Peyer's patch (tissue), 4 donors: Measurements from ENCODE around the gene NCAPG2. TPM values are rescaled to one million over a fixed set of nuclear protein-coding genes. Genes with fewer than 3 reads are reported as not detected.

Experiments
- DNase-seq, 3 donors: peaks; one replicate each; pipeline ENCODE4 v3.0.0-alpha.2; 2017 to 2019
- H3K27ac ChIP-seq, 4 donors: fragments of 200-600 bp; sonication (generic); one replicate each; pipeline ENCODE4 v1.5.1; 2016 to 2019
- H3K27me3 ChIP-seq, 2 donors: fragments of 200-600 bp; sonication (generic); one replicate each; pipeline ENCODE4 v1.5.1; 2019
- H3K36me3 ChIP-seq, 3 donors: fragments of 200-600 bp; sonication (generic); one replicate each; pipeline ENCODE4 v1.5.1; 2016 to 2019
- H3K4me1 ChIP-seq, 4 donors: fragments of 200-600 bp; sonication (generic); one replicate each; pipeline ENCODE4 v1.5.1; 2016 to 2019
- H3K4me3 ChIP-seq, 4 donors: fragments of 200-600 bp; sonication (generic); 1 replicate in 3 of 4; 2 replicates in 1 of 4; pipeline ENCODE4 v1.5.1; 2016 to 2019; ENCODE audit warnings: mild to moderate bottlenecking in 1 of 4
- H3K9me3 ChIP-seq, 4 donors: fragments of 200-600 bp; sonication (generic); one replicate each; pipeline ENCODE4 v1.5.1; 2016 to 2019; ENCODE audit warnings: mild to moderate bottlenecking in 1 of 4
- POLR2A ChIP-seq, 2 donors: fragments of 450-650 bp; IDR thresholded peaks; one replicate each; pipeline ENCODE4 v1.5.1; 2017; ENCODE audit warnings: antibody characterized with exemption in 2 of 2, mild to moderate bottlenecking in 2 of 2, moderate library complexity in 2 of 2
- total RNA-seq, 4 donors: library from RNA; depleted of rRNA; stranded (reverse); fragments of >200 nt; gene quantifications; one replicate each; pipeline ENCODE4 v1.1.0, GENCODE V29; 2016
- TF ChIP-seq, protein P1 (sequence below), 6 experiments: fragments of 450-650 bp in 4 of 6; fragments of 200-600 bp in 2 of 6; sonication (generic) in 1 of 6; IDR thresholded peaks; one replicate each; pipeline ENCODE4 v1.5.1; 2017 to 2019; ENCODE audit warnings: antibody characterized with exemption in 6 of 6, mild to moderate bottlenecking in 3 of 6, moderate library complexity in 1 of 6

NCAPG2 gene
- total RNA-seq, 4 donors from 2014 or later: 3.9 to 14.0 (median 5.8) TPM

DNA sequence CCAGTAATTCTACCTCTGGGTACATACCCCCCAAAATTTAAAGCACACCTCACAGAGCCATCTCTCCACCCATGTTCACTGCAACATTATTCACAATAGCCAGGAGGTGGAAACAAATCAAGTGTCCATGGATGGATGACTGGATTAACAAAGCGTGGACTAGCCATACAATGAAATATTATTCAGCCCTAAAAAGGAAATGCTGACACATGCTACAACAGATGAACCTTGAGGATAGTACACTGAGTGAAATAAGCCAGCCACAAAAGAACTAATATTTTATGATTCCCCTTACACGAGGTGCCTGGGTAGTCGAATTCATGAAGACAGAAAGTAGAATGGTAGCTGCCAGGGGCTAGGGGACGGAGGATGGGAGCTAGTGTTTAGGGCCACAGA lies 85.9 kb downstream of the NCAPG2 start:
- no peak overlapping the region for H3K4me3 ChIP-seq
- H3K27me3 ChIP-seq: no peaks in the 10 kb centered on the region
- TF ChIP-seq POLR2A (IDR thresholded peaks at IDR 0.05): no peak
- TF ChIP-seq, protein P1, sequence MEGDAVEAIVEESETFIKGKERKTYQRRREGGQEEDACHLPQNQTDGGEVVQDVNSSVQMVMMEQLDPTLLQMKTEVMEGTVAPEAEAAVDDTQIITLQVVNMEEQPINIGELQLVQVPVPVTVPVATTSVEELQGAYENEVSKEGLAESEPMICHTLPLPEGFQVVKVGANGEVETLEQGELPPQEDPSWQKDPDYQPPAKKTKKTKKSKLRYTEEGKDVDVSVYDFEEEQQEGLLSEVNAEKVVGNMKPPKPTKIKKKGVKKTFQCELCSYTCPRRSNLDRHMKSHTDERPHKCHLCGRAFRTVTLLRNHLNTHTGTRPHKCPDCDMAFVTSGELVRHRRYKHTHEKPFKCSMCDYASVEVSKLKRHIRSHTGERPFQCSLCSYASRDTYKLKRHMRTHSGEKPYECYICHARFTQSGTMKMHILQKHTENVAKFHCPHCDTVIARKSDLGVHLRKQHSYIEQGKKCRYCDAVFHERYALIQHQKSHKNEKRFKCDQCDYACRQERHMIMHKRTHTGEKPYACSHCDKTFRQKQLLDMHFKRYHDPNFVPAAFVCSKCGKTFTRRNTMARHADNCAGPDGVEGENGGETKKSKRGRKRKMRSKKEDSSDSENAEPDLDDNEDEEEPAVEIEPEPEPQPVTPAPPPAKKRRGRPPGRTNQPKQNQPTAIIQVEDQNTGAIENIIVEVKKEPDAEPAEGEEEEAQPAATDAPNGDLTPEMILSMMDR (IDR thresholded peaks at IDR 0.05): no peak
- DNase-seq: no peak
- no peaks in the 10 kb centered on the region for H3K4me1 ChIP-seq
- H3K36me3 ChIP-seq: no peaks in the 10 kb centered on the region
- H3K27ac ChIP-seq: no peak overlapping the region
- H3K9me3 ChIP-seq: no peaks in the 10 kb centered on the region

DNA sequence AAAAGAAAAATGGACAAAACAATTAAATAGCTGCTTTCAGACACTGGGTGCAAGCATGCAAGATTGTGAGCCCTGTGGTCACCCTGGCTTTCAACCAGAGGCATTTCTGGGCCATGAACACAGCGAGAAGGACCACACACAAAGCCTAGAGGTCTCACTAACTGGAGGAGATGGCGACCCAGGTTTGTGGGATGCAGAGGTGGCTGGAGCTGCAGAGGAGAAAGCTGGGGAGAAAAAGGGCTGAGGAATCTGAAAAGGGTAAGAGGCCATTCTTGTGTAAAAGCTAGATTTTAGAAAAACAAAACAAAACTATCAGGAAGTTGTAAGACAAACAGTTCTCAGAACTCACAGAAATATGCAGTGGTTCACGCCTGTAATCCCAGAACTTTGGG lies 86.9 kb downstream of the NCAPG2 start:
- H3K4me3 ChIP-seq: no peak overlapping the region
- H3K4me1 ChIP-seq: no peaks in the 10 kb centered on the region
- DNase-seq: no peak
- no peaks in the 10 kb centered on the region for H3K27me3 ChIP-seq
- no peak overlapping the region for H3K27ac ChIP-seq
- no peaks in the 10 kb centered on the region for H3K36me3 ChIP-seq
- no peaks in the 10 kb centered on the region for H3K9me3 ChIP-seq
- TF ChIP-seq, protein P1 (IDR thresholded peaks at IDR 0.05): no peak

DNA sequence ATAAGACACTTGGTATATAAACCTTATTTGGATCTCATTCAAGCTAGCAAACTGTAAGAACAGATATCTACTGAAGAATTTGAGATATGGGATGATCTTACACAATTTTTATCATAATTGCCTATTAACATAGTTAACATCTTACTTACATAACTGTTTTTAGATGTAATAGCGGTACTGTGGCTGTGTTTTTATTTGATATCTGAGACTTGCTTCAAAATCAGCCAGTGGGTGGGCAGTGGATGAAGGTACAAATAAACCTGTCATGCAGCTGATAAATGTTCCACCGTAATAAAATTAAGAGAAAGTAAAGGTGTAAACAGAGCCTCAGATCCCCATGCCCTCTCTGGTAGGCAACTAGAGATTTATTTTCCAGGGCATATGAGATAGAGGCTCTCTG lies 88.6 kb downstream of the NCAPG2 start:
- no peak for DNase-seq
- Histone ChIP-seq H3K4me1 (no peaks in the 10 kb centered on the region), H3K9me3 (no peaks in the 10 kb centered on the region), H3K27ac (no peak overlapping the region), H3K27me3 (no peaks in the 10 kb centered on the region), H3K4me3 (no peak overlapping the region), H3K36me3 (no peaks in the 10 kb centered on the region)
- TF ChIP-seq POLR2A (IDR thresholded peaks at IDR 0.05): no peak
- TF ChIP-seq, protein P1 (IDR thresholded peaks at IDR 0.05): no peak

DNA sequence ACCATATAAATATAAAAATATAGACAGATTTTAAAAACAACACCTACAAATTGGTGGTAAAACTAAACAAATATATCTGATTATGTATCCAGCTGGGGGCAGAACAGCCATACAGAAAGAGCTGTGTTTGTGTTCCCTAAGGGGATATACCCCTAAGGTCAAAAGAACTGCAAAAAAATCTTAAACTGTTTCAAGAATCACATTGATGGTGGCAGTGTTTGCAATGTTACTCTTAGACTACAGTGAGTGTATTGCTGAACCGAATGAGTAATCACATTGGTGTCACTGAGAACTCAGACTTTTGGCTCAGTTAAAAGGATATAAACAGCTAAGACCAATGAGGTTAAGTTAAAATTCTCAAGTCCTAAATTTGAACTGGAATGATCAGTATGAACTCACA lies 89.9 kb downstream of the NCAPG2 start:
- Histone ChIP-seq H3K27me3 (no peaks in the 10 kb centered on the region), H3K36me3 (no peaks in the 10 kb centered on the region), H3K9me3 (no peaks in the 10 kb centered on the region), H3K27ac (no peak overlapping the region), H3K4me3 (no peak overlapping the region), H3K4me1 (no peaks in the 10 kb centered on the region)
- no peak for DNase-seq
- no peak for TF ChIP-seq POLR2A (IDR thresholded peaks at IDR 0.05)
- TF ChIP-seq, protein P1 (IDR thresholded peaks at IDR 0.05): no peak

- H3K27ac ChIP-seq: no peak overlapping the region
- no peaks in the 10 kb centered on the region for H3K36me3 ChIP-seq
These were observed 91.1 kb downstream of the NCAPG2 start for GRCh38 chr7:158613481-158613880.

More at GRCh38 chr7:158613481-158613880, 91.1 kb downstream of the NCAPG2 start:
- Histone ChIP-seq H3K27me3 (no peaks in the 10 kb centered on the region), H3K9me3 (no peaks in the 10 kb centered on the region), H3K4me3 (no peak overlapping the region), H3K4me1 (no peaks in the 10 kb centered on the region)
- no peak for TF ChIP-seq POLR2A (IDR thresholded peaks at IDR 0.05)
- TF ChIP-seq, protein P1 (IDR thresholded peaks at IDR 0.05): no peak
- no peak for DNase-seq
